ENCODE data around the gene CEP104.

DNA sequence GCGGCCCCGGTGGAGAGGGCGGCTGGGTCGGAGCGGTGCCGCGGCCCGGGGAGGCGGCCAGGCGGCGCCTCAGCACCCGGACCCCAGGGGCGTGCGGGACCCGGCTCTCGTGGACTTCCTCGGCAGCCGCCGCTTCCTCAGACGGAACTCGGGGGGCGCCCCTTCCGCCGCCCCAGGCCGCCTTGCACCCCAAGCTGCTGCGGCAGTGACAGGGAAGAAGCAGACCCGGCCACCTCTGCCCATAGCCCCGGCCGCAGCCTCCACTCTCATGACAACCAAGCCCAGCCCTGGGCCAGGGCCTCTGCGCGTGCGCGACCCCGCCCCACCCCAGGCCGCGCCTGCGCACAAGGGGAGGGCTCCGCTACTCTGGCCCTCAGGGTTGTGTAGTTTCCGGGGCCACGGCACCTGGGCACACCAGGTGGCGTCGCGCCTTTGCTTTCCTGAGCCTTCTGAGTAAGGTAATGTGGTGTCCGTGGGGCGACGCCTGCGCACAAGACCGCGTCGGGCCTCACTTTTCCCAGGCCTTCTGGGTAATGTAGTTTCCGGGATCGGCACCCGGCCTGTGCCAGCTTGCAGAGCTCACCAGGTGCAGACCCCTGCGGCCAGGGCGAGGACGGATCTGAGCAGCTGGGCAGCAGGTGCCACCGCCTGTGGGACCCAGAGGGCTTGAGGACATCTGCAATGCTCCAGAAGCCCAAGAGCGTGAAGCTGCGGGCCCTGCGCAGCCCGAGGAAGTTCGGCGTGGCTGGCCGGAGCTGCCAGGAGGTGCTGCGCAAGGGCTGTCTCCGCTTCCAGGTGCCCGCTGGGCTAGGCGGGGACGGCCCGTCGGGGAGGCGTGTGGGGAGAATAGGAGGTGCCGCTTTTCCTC, at the start of gene CEP104, which contains the start of gene DFFB:
- TF ChIP-seq, protein P1, sequence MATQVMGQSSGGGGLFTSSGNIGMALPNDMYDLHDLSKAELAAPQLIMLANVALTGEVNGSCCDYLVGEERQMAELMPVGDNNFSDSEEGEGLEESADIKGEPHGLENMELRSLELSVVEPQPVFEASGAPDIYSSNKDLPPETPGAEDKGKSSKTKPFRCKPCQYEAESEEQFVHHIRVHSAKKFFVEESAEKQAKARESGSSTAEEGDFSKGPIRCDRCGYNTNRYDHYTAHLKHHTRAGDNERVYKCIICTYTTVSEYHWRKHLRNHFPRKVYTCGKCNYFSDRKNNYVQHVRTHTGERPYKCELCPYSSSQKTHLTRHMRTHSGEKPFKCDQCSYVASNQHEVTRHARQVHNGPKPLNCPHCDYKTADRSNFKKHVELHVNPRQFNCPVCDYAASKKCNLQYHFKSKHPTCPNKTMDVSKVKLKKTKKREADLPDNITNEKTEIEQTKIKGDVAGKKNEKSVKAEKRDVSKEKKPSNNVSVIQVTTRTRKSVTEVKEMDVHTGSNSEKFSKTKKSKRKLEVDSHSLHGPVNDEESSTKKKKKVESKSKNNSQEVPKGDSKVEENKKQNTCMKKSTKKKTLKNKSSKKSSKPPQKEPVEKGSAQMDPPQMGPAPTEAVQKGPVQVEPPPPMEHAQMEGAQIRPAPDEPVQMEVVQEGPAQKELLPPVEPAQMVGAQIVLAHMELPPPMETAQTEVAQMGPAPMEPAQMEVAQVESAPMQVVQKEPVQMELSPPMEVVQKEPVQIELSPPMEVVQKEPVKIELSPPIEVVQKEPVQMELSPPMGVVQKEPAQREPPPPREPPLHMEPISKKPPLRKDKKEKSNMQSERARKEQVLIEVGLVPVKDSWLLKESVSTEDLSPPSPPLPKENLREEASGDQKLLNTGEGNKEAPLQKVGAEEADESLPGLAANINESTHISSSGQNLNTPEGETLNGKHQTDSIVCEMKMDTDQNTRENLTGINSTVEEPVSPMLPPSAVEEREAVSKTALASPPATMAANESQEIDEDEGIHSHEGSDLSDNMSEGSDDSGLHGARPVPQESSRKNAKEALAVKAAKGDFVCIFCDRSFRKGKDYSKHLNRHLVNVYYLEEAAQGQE (IDR thresholded peaks at IDR 0.05; ENCODE audit: low read depth), result no peak
- TF ChIP-seq EZH2 (IDR thresholded peaks at IDR 0.05) (no peak), CEBPB (IDR thresholded peaks at IDR 0.05; ENCODE audit: low read depth) (no peak), SRF (IDR thresholded peaks at IDR 0.05; ENCODE audit: low read depth) (no peak; the same call in 1 of the 2 replicates), POLR2A (IDR thresholded peaks at IDR 0.05; ENCODE audit: borderline replicate concordance, extremely low read depth, insufficient read depth, insufficient read length) (no peak), POLR2AphosphoS5 (IDR thresholded peaks at IDR 0.05; ENCODE audit: low read depth, low read length) (peak; percentile 92), EZH2phosphoT487 (IDR thresholded peaks at IDR 0.05; ENCODE audit: borderline replicate concordance) (no peak)
- TF ChIP-seq, protein P2, sequence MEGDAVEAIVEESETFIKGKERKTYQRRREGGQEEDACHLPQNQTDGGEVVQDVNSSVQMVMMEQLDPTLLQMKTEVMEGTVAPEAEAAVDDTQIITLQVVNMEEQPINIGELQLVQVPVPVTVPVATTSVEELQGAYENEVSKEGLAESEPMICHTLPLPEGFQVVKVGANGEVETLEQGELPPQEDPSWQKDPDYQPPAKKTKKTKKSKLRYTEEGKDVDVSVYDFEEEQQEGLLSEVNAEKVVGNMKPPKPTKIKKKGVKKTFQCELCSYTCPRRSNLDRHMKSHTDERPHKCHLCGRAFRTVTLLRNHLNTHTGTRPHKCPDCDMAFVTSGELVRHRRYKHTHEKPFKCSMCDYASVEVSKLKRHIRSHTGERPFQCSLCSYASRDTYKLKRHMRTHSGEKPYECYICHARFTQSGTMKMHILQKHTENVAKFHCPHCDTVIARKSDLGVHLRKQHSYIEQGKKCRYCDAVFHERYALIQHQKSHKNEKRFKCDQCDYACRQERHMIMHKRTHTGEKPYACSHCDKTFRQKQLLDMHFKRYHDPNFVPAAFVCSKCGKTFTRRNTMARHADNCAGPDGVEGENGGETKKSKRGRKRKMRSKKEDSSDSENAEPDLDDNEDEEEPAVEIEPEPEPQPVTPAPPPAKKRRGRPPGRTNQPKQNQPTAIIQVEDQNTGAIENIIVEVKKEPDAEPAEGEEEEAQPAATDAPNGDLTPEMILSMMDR (IDR thresholded peaks at IDR 0.05 in 2 of 3, conservative IDR thresholded peaks at IDR 0.05 in 1 of 3; ENCODE audit: borderline replicate concordance in 1 of 3, insufficient read depth in 1 of 3, low read depth in 2 of 3, low read length in 2 of 3), result peak; percentile 26 to 44 (median 28); a peak in 5 of 6 replicates

All from HCT116 (cell line).